Progenitor cell of endocrine pancreas (in vitro differentiated cells): Measurements from ENCODE around the gene NINJ2. TPM values are rescaled to one million over a fixed set of nuclear protein-coding genes. Genes with fewer than 3 reads are reported as not detected.

Source experiments
- DNase-seq: peaks from one replicate; pipeline ENCODE4 v3.0.0; 2021; ENCODE audit warnings: low spot score; ENCODE audit not compliant: unreplicated experiment
- H3K27ac Mint-ChIP-seq: 2 replicates; pipeline ENCODE4 v1.8.0; 2021; ENCODE audit warnings: mild to moderate bottlenecking, moderate library complexity, mixed read lengths
- H3K27me3 Mint-ChIP-seq: 2 replicates; pipeline ENCODE4 v1.8.0; 2021; ENCODE audit warnings: mixed read lengths
- H3K36me3 Mint-ChIP-seq: 2 replicates; pipeline ENCODE4 v1.8.0; 2022; ENCODE audit warnings: mixed read lengths; ENCODE audit not compliant: insufficient read depth
- H3K4me1 Mint-ChIP-seq: 2 replicates; pipeline ENCODE4 v1.8.0; 2021; ENCODE audit warnings: low read depth, mixed read lengths
- H3K4me3 Mint-ChIP-seq: 2 replicates; pipeline ENCODE4 v1.8.0; 2021; ENCODE audit warnings: low read depth, mild to moderate bottlenecking, moderate library complexity, mixed read lengths
- H3K9me3 Mint-ChIP-seq: 2 replicates; pipeline ENCODE4 v1.8.0; 2021; ENCODE audit warnings: low read depth, mixed read lengths
- CTCF ChIP-seq: fragments of 200-600 bp; sonication (generic); IDR thresholded peaks from one replicate; pipeline ENCODE4 v1.5.0; 2021; ENCODE audit warnings: antibody characterized with exemption, mild to moderate bottlenecking; ENCODE audit not compliant: unreplicated experiment
- total RNA-seq: library from RNA; stranded (reverse); gene quantifications from 2 replicates; pipeline ENCODE4 v1.2.1, GENCODE V29; 2021

NINJ2 gene
- total RNA-seq, 1 donor from 2014 or later = 4.0 TPM

- Mint-ChIP-seq H3K4me1 (peaks cover 8% of the 10 kb centered on the region), H3K4me3 (no peak overlapping the region), H3K27me3 (peaks cover 6% of the 10 kb centered on the region), H3K9me3 (no peaks in the 10 kb centered on the region), H3K36me3 (no peaks in the 10 kb centered on the region), H3K27ac (no peak overlapping the region)
- TF ChIP-seq CTCF = no peak
- DNase-seq = no peak
Observed at GRCh38 chr12:607541-608001, 55.7 kb downstream of the NINJ2 start.

GRCh38 chr12:604956-605355, 58.3 kb downstream of the NINJ2 start:
- no peak overlapping the region for H3K4me3 Mint-ChIP-seq
- H3K27ac Mint-ChIP-seq = no peak overlapping the region
- no peak for TF ChIP-seq CTCF

GRCh38 chr12:602700-603068, 60.6 kb downstream of the NINJ2 start:
- DNase-seq = no peak
- H3K4me1 Mint-ChIP-seq = peaks cover 11% of the 10 kb centered on the region
- no peak for TF ChIP-seq CTCF
- no peak overlapping the region for H3K4me3 Mint-ChIP-seq
- H3K27ac Mint-ChIP-seq = no peak overlapping the region
- H3K27me3 Mint-ChIP-seq = peaks cover 2% of the 10 kb centered on the region
- H3K36me3 Mint-ChIP-seq = no peaks in the 10 kb centered on the region
- no peaks in the 10 kb centered on the region for H3K9me3 Mint-ChIP-seq

More at GRCh38 chr12:604956-605355, 58.3 kb downstream of the NINJ2 start:
- H3K36me3 Mint-ChIP-seq = no peaks in the 10 kb centered on the region
- no peaks in the 10 kb centered on the region for H3K9me3 Mint-ChIP-seq
- H3K27me3 Mint-ChIP-seq = peaks cover 2% of the 10 kb centered on the region
- no peak for DNase-seq
- peaks cover 11% of the 10 kb centered on the region for H3K4me1 Mint-ChIP-seq

GRCh38 chr12:601976-602699, 61.1 kb downstream of the NINJ2 start:
- peaks cover 2% of the 10 kb centered on the region for H3K27me3 Mint-ChIP-seq
- TF ChIP-seq CTCF = no peak
- peaks cover 6% of the 10 kb centered on the region for H3K4me1 Mint-ChIP-seq
- DNase-seq = no peak
- no peak overlapping the region for H3K4me3 Mint-ChIP-seq
- no peaks in the 10 kb centered on the region for H3K9me3 Mint-ChIP-seq
- no peaks in the 10 kb centered on the region for H3K36me3 Mint-ChIP-seq
- no peak overlapping the region for H3K27ac Mint-ChIP-seq

- no peak for TF ChIP-seq CTCF
- peaks cover 3% of the 10 kb centered on the region for H3K4me1 Mint-ChIP-seq
- H3K27me3 Mint-ChIP-seq = no peaks in the 10 kb centered on the region
- no peak for DNase-seq
- H3K36me3 Mint-ChIP-seq = no peaks in the 10 kb centered on the region
- no peak overlapping the region for H3K27ac Mint-ChIP-seq
- no peaks in the 10 kb centered on the region for H3K9me3 Mint-ChIP-seq
- no peak overlapping the region for H3K4me3 Mint-ChIP-seq
Observed at GRCh38 chr12:599756-600155, 63.5 kb downstream of the NINJ2 start.
